ENCODE data around the gene SEMA6D. TPM values are rescaled to one million over a fixed set of nuclear protein-coding genes. Genes with fewer than 3 reads are reported as not detected.

SEMA6D gene
- total RNA-seq, 1 donor: 8.0 TPM

GRCh38 chr15:47691882-47692281 is 25.4 kb upstream of the SEMA6D start:
- H3K4me3 ChIP-seq (ENCODE audit: insufficient read depth, low read length): no peak overlapping the region
- H4K20me1 ChIP-seq (ENCODE audit: insufficient read depth, low read length): no peaks in the 10 kb centered on the region
- no peaks in the 10 kb centered on the region for H3K27me3 ChIP-seq (ENCODE audit: insufficient read depth, low read length)
- H3K27ac ChIP-seq (ENCODE audit: low read depth, low read length): no peak overlapping the region
- H3K36me3 ChIP-seq (ENCODE audit: insufficient read depth, low read length): no peaks in the 10 kb centered on the region
- H3K9me3 ChIP-seq (ENCODE audit: low read depth, low read length): no peaks in the 10 kb centered on the region
- no peaks in the 10 kb centered on the region for H3K79me2 ChIP-seq (ENCODE audit: insufficient read depth, low read length)
- H2AFZ ChIP-seq (ENCODE audit: low read length): no peak overlapping the region
- H3K4me1 ChIP-seq (ENCODE audit: insufficient read depth, low read length): peaks cover 5% of the 10 kb centered on the region
- no peak for DNase-seq (ENCODE audit: insufficient read length, low spot score, missing footprints)
- H3K4me2 ChIP-seq (ENCODE audit: insufficient read depth, low read length): no peak overlapping the region
- no peak for TF ChIP-seq CTCF (IDR thresholded peaks at IDR 0.05; ENCODE audit: extremely low read depth, low read depth, low read length)

- no peaks in the 10 kb centered on the region for H3K79me2 ChIP-seq (ENCODE audit: insufficient read depth, low read length)
- H3K36me3 ChIP-seq (ENCODE audit: insufficient read depth, low read length): no peaks in the 10 kb centered on the region
- H3K27me3 ChIP-seq (ENCODE audit: insufficient read depth, low read length): no peaks in the 10 kb centered on the region
- no peak overlapping the region for H3K27ac ChIP-seq (ENCODE audit: low read depth, low read length)
- H4K20me1 ChIP-seq (ENCODE audit: insufficient read depth, low read length): no peaks in the 10 kb centered on the region
- H2AFZ ChIP-seq (ENCODE audit: low read length): no peak overlapping the region
- no peak for TF ChIP-seq CTCF (IDR thresholded peaks at IDR 0.05; ENCODE audit: extremely low read depth, low read depth, low read length)
- H3K4me2 ChIP-seq (ENCODE audit: insufficient read depth, low read length): no peak overlapping the region
- no peak for DNase-seq (ENCODE audit: insufficient read length, low spot score, missing footprints)
- H3K4me3 ChIP-seq (ENCODE audit: insufficient read depth, low read length): no peak overlapping the region
- no peaks in the 10 kb centered on the region for H3K9me3 ChIP-seq (ENCODE audit: low read depth, low read length)
- no peaks in the 10 kb centered on the region for H3K4me1 ChIP-seq (ENCODE audit: insufficient read depth, low read length)
Observed at GRCh38 chr15:47696351-47696750, 21.0 kb upstream of the SEMA6D start.

GRCh38 chr15:47705281-47705997 is 11.9 kb upstream of the SEMA6D start:
- no peak for DNase-seq (ENCODE audit: insufficient read length, low spot score, missing footprints)
- no peak overlapping the region for H3K4me2 ChIP-seq (ENCODE audit: insufficient read depth, low read length)
- H3K27ac ChIP-seq (ENCODE audit: low read depth, low read length): no peak overlapping the region
- H4K20me1 ChIP-seq (ENCODE audit: insufficient read depth, low read length): no peaks in the 10 kb centered on the region
- no peak overlapping the region for H3K4me3 ChIP-seq (ENCODE audit: insufficient read depth, low read length)
- H2AFZ ChIP-seq (ENCODE audit: low read length): no peak overlapping the region
- H3K9me3 ChIP-seq (ENCODE audit: low read depth, low read length): no peaks in the 10 kb centered on the region
- no peaks in the 10 kb centered on the region for H3K79me2 ChIP-seq (ENCODE audit: insufficient read depth, low read length)
- no peak for TF ChIP-seq CTCF (IDR thresholded peaks at IDR 0.05; ENCODE audit: extremely low read depth, low read depth, low read length)
- H3K36me3 ChIP-seq (ENCODE audit: insufficient read depth, low read length): no peaks in the 10 kb centered on the region
- no peaks in the 10 kb centered on the region for H3K4me1 ChIP-seq (ENCODE audit: insufficient read depth, low read length)
- no peaks in the 10 kb centered on the region for H3K27me3 ChIP-seq (ENCODE audit: insufficient read depth, low read length)

- DNase-seq (ENCODE audit: insufficient read length, low spot score, missing footprints): no peak
- no peaks in the 10 kb centered on the region for H3K79me2 ChIP-seq (ENCODE audit: insufficient read depth, low read length)
- no peaks in the 10 kb centered on the region for H4K20me1 ChIP-seq (ENCODE audit: insufficient read depth, low read length)
- H3K36me3 ChIP-seq (ENCODE audit: insufficient read depth, low read length): no peaks in the 10 kb centered on the region
- no peaks in the 10 kb centered on the region for H3K9me3 ChIP-seq (ENCODE audit: low read depth, low read length)
- TF ChIP-seq CTCF (IDR thresholded peaks at IDR 0.05; ENCODE audit: extremely low read depth, low read depth, low read length): no peak
- no peak overlapping the region for H2AFZ ChIP-seq (ENCODE audit: low read length)
- no peaks in the 10 kb centered on the region for H3K27me3 ChIP-seq (ENCODE audit: insufficient read depth, low read length)
- no peak overlapping the region for H3K27ac ChIP-seq (ENCODE audit: low read depth, low read length)
- H3K4me2 ChIP-seq (ENCODE audit: insufficient read depth, low read length): no peak overlapping the region
- H3K4me3 ChIP-seq (ENCODE audit: insufficient read depth, low read length): no peak overlapping the region
- no peaks in the 10 kb centered on the region for H3K4me1 ChIP-seq (ENCODE audit: insufficient read depth, low read length)
Observed at GRCh38 chr15:47707391-47707790, 9.9 kb upstream of the SEMA6D start.

Measured in osteoblast (primary cell).